CD4-positive, alpha-beta T cell treated with Interleukin-4 for 4 hours (primary cell): ENCODE results near the gene WDR73.
A peak's percentile ranks its signal among the peaks of the same experiment; 100 is the strongest.
"Not testable (repeated sequence)": the region's sequence is repeated elsewhere in the genome, so short reads cannot be mapped to it uniquely, and the experiment has no call there.

Source experiments
- DNase-seq: peaks from one replicate; pipeline ENCODE4 v3.0.0-alpha.2; 2020

Gene WDR73

DNA sequence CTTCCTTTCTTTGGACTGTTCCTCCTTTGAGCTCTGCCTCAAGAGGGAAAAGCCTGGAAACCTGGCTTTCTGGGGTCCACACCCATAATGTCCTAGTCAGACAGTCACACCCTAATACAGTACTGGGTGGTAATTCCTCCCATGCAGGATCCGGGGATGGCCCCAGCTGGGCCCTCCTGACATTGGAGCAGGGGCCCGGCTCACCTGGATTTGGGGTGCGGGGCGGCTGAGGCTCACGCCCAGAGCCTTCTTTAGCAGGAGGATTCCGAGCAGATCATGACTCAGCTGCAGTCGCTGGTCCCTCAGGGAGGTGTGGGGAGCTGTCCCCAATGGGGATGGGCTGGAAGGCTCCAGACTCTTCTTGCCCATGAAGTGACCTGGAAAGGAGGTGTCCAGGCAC, 2.9 kb upstream of the WDR73 start:
- no peak for DNase-seq

DNA sequence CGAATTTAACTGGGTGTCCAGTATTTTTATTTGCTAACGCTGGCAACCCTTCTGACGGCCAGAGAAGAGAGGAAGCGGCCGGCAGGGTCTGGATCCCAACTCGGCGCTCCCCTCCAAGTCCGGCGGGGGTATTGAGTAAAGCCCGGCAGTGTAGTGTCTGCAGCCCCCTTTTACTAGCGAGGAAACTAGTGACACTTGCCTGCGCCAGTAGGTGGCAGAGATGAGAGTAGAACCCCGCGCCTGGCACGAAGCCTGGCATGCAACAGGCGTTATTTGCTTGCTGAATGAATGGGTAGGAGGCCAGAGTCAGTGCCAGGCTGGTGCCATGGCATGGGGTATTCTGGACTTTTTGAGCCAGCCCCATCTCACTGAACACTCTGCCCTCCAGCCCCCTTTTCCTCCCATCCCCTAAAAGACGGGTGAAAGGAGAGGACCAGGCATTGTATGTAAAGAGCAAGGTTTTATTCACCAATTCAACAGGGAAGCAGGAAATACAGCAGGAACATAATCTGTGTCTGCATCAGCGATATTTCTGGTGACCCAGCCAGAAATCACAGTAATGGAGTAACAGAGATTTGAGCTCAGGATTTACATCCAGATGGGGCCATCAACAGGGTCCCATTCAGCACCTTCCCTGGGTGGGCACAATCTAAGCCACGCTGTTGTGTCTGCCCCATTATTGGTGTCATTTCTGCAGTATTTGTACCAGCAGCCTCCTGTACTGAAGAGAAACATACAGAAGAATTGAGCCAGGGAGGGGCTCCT, 788 bp upstream of the WDR73 start:
- peak; percentile 79 for DNase-seq

GRCh38 chr15:84653584-84653909, 536 bp downstream of the WDR73 start:
- no peak for DNase-seq

DNA sequence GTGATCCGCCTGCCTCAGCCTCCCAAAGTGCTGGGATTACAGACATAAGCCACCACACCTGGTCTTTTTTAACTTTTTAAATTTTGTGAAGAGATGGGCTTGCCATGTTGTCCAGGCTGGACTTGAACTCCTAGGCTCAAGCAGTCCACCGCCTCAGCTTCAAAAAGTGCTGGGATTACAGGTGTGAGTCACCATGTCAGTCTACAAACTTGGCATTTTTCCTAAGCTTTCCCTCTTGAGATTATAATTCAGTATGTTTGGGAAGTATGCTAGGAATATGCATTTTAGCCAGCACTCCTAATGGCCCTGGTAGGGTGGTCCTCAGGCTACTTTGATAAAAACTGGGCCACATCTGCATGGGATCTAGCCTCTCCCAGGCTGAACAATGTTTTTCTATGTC, 4.4 kb downstream of the WDR73 start:
- DNase-seq, result no peak

DNA sequence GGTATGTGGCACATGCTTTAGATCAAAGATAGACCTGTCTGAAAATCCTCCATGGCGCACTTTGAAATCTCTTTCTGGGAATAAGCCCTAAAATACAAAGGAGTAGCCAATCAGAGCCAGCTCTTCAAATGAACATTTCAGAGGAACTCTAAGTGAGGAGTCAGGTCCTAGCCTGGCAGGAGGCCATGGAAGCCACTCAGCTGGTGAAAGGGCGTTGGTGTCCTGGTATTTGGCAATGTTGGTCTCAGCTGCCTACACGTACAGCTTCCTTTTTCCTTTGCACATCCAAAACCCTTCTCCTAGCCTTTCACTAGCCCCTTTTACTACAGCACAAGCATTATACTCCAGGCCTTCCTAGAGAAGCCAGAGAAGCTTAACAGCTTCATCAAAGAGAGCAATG, 5.5 kb downstream of the WDR73 start:
- DNase-seq, result no peak

GRCh38 chr15:84647726-84648125, 6.4 kb downstream of the WDR73 start:
- no peak for DNase-seq

GRCh38 chr15:84645997-84646396, 8.1 kb downstream of the WDR73 start:
- DNase-seq, result no peak

DNA sequence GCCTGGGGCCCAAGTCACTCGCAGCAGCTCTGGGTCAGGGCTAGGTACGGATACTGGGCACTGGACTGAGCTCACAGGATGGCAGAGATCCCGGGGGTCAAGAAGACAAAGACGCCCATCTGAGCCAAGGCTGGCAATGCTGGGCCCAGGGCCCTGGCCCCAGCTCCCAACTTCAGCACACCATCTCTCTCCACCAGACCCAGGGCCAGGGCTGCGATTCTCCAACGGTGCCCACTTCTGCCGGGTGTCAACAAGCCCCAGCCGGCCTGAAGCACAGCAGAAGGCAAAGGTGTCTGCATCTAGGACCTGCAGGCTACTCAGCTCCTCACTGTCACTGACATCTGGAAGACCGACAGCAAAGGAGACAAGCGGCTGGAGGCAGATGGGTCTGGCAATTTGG, 8.6 kb downstream of the WDR73 start:
- no peak for DNase-seq

- no peak for DNase-seq
These were observed 10.2 kb downstream of the WDR73 start for GRCh38 chr15:84643838-84644237.

- not testable (repeated sequence) for DNase-seq
These were observed 11.4 kb downstream of the WDR73 start for GRCh38 chr15:84642640-84643039.

DNA sequence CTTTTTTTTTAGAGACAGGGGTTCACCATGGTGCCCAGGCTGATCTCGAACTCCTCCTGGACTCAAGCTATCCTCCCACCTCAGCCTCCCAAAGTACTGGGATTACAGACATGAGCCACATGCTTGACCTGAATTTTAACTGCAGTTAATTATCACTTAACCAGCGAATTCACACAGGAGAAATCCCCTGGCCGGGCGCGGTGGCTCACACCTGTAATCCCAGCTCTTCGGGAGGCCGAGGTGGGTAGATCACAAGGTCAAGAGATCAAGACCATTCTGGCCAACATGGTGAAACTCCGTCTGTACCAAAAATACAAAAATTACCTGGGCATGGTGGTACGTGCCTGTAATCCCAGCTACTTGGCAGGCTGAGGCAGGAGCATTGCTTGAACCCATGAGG, 12.2 kb downstream of the WDR73 start:
- DNase-seq, result not testable (repeated sequence)

DNA sequence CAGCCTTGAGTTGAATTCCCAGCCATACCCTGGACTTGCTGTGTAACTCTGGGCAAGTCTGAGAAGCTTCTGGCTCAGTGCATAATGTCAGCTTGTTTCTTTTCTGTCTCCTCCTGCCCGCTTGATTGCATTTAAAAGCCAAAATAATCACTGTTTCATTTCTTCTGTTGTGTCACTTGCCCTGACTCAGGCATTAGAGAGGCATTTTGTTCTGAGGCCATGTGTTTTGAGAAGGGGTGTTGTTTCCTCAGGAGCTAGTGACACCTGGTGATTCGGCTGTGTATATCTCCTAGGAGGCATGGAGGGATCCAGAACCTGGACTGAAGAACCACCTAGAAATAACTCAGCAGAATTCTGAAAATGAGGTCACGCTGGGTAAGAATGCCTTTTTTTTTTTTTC, 16.0 kb downstream of the WDR73 start:
- peak; percentile 36 for DNase-seq

GRCh38 chr15:84634228-84634837, 19.8 kb downstream of the WDR73 start:
- no peak for DNase-seq

GRCh38 chr15:84633311-84634227, 20.5 kb downstream of the WDR73 start:
- peak; percentile 64 for DNase-seq

GRCh38 chr15:84631706-84632272, 22.3 kb downstream of the WDR73 start:
- no peak for DNase-seq

DNA sequence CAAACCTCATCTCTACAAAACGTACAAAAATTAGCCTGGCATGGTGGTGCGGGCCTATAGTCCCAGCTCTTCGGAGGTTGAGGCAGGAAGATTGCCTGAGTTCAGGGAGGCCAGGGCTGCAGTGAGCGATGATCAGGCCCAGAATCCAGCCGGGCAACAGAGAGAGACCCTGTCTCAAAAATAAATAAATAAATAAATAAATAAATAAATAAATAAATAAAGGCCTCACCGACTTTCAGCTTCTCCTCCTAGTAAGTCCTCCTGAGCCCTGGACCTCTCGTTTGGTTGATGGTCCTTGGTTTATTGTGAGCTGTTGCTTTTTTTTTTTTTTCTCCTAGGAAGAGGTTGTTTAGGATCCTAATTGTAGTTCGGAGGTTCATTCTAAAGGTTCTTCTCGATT, 25.1 kb downstream of the WDR73 start:
- DNase-seq, result no peak

DNA sequence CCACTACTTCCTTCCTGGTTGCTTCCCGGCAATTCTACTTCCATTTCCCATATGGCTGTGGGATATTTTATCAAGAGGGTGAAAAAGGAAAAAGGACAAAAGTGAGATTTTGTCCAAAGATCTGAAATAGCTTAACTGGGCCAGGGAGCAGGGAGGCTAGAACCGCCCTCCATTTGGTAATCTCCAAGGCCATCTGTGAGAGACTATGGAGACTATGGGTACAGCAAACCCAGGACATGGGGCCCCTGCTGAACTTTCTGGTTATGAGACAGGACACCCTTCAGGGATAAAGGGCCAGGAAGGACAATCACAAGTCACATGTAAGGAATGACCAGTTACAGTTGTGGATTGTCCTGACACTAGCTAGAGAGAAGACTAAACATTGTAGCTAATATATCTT, 29.0 kb downstream of the WDR73 start:
- DNase-seq, result no peak

DNA sequence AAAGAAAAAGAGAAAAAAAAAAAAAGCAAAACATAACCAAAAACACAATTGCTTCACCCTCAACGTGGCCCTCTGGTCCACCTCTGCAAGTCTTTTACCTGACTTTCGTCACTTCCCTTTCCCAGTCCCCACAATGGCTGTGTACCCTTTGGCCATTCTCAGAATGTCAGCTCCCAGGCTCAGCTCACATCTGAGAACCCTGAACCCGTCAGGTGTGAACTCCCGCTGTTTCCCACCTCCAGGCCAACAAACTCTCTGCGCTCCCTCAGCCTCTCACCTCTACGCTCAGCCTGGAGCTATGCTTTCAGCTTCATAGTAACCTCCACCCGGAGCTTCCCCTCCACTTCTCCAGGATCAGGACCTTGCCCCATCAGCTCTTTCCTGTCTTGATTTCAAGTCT, 29.7 kb downstream of the WDR73 start:
- no peak for DNase-seq

GRCh38 chr15:84621358-84621979, 32.6 kb downstream of the WDR73 start:
- no peak for DNase-seq

DNA sequence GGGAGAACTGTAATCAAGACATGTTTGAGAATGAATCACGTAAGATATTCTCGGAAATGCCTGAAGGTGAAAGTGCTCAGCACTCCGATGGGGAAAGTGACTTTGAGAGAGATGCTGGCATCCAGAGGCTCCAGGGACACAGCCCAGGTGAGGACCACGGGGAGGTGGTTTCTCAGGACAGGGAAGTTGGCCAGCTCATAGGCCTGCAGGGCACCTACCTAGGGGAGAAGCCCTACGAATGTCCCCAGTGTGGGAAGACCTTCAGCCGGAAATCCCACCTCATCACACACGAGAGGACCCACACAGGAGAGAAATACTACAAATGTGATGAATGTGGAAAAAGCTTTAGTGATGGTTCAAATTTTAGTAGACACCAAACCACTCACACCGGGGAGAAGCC, 33.5 kb downstream of the WDR73 start:
- no peak for DNase-seq

GRCh38 chr15:84616235-84616634, 37.8 kb downstream of the WDR73 start:
- DNase-seq, result no peak

DNA sequence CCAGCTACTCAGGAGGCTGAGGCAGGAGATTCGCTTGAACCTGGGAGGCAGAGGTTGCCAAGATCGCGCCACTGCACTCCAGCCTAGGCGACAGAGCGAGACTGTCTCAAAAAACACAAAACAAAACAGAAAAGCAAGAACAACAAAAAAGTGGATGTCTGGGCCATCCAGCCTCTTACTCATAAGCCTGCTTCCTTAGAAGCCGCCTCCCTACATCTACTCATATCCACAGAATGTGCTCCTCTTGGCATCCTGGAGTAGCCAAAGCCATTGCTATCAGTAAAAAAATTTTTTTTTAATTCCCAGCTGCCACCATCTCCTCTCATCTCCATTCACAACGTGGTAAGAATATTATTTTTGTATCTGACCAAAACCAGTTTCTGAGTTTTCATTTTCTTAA, 42.5 kb downstream of the WDR73 start:
- no peak for DNase-seq
